ENCODE data around the gene SHISAL2A. TPM values are rescaled to one million over a fixed set of nuclear protein-coding genes. Genes with fewer than 3 reads are reported as not detected.
A peak's percentile ranks its signal among the peaks of the same experiment; 100 is the strongest.

The SHISAL2A gene
- total and polyA plus RNA-seq, 2 of the 13 experiments (the other 11 are each of a cell fraction or from before 2014, with no cell fraction given): not detected

DNA sequence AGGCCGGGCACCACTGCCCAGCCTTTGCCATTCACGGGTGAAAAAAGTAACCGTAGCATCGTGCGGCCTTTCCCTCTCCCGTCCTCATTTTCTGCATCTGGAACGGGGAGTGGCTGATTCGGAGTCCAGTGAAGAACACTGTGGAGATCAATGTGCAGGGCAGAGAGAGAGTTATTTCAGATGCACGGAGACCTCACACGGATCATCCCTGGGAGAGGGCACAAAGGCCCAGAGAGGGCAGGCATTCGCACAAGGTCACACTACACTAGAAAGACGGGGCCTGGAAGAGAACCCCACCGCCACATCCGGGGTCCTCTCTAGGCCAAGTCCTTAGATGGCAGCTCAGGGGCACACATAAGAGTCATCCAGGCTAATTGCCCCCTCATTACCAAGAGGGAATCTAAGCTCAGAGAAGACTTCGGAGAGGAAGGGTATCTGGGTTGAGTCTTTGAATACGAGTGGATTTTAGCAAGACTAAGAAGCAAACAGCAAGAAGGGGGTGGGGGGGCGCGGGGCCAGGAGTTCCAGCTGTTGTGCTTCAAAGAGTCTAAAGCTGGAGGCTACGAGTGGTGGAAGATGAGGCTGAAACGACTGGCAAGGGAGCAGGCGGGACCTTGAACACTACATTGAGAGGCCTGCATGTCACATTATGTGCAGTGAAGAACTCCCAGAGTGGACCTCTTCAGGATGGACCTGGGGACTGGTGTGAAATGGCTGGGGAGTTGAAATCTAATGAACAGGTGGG, 29.9 kb upstream of the SHISAL2A start:
- FAIRE-seq: no peak
- Histone ChIP-seq H3K4me1 (ENCODE audit: insufficient read depth, low read length) (peaks cover 31% of the 10 kb centered on the region), H3K4me3 (replicated peaks in 1 of 3; ENCODE audit: insufficient read depth in 1 of 3, low read depth in 2 of 3, low read length in 3 of 3) (peak overlapping the region; percentile 49 to 69 (median 56); a peak in 5 of 6 replicates), H3K27ac (ENCODE audit: extremely low read length, insufficient read depth, low read length) (no peak overlapping the region), H3K27me3 (ENCODE audit: control insufficient read depth in 1 of 2, insufficient read depth in 2 of 2, low read length in 2 of 2) (no peaks in the 10 kb centered on the region), H4K20me1 (ENCODE audit: insufficient read depth, low read length) (no peaks in the 10 kb centered on the region), H3K4me2 (ENCODE audit: low read depth, low read length) (peak overlapping the region; percentile 87), H3K9me3 (ENCODE audit: low read length) (no peaks in the 10 kb centered on the region), H3K9ac (ENCODE audit: insufficient read depth, low read depth, low read length) (peak overlapping the region; percentile 52), H3K36me3 (replicated peaks in 1 of 2; ENCODE audit: control insufficient read depth in 1 of 2, insufficient read depth in 2 of 2, low read length in 2 of 2) (no peaks in the 10 kb centered on the region), H2AFZ (ENCODE audit: low read length) (no peak overlapping the region), H3K79me2 (ENCODE audit: insufficient read depth, low read length) (no peaks in the 10 kb centered on the region)
- in situ Hi-C loops (cut with HindIII; ENCODE audit: extremely low pct_ligation_motif_present, low pct_unique_long_range_greater_than_20kb) (no loop called here), intact Hi-C loops (cut with micrococcal nuclease; ENCODE audit: unreplicated experiment) (loop anchor here (10.0 kb wide), 1 partner anchor 52 kb away; no protein-coding TSS in a partner anchor)
- TF ChIP-seq ZFX (CRISPR knock-in tag; IDR thresholded peaks at IDR 0.05; ENCODE audit: low read depth) (peak; percentile 5; the same call in 1 of the 2 replicates), WIZ (CRISPR knock-in tag; IDR thresholded peaks at IDR 0.05) (no peak), ZNF768 (CRISPR knock-in tag; IDR thresholded peaks at IDR 0.05) (peak; percentile 83; the same call in 1 of the 2 replicates), ZBTB8A (CRISPR knock-in tag; IDR thresholded peaks at IDR 0.05; ENCODE audit: borderline replicate concordance, low read depth) (no peak)
- no peak for ATAC-seq
- CTCF ChIA-PET (ENCODE audit: low intra/inter-chr PET ratio, low total read pairs): no interaction called here
- POLR2A ChIA-PET: interaction anchor here (1.4 kb wide), 1 partner anchor 100 kb away, joined by 3 read pairs; no protein-coding TSS in a partner anchor
- no TSS peak for BruUV-seq (replicated peaks)
- 64% methylated on average over 21 of the region's 21 CpGs for WGBS (ENCODE audit: low lambda C conversion rate)
- DNase-seq (ENCODE audit: low spot score): no peak

DNA sequence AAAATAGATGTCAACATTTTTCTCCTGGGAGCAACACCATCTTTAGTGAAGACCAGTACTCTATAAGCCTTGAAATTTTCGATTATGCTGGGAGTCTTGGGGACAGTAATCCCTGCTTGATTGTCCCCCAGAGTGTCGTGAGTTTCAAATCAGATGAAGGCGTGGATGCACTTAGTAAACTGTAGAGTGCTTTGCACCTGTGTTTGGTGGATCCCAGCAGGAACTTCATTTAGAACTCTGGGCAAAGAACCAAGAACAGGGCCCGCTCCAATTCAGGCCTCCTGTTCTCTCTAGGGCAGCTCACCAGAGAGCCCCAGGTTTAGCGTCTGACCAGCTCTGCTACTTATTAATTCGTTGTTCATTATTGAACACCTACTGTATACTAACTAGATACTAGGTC, 29.3 kb upstream of the SHISAL2A start:
- WGBS (ENCODE audit: low lambda C conversion rate): 49% methylated on average over 6 of the region's 6 CpGs
- no peaks in the 10 kb centered on the region for H3K9me3 ChIP-seq (ENCODE audit: low read length)
- H3K4me2 ChIP-seq (ENCODE audit: low read depth, low read length): 0 out of 2 replicates have a peak overlapping the region, but pooled peaks have one; percentile 8
- BruUV-seq (replicated peaks): TSS peak; percentile 58
- H3K36me3 ChIP-seq (replicated peaks in 1 of 2; ENCODE audit: control insufficient read depth in 1 of 2, insufficient read depth in 2 of 2, low read length in 2 of 2): no peaks in the 10 kb centered on the region
- no peak for FAIRE-seq
- no peak overlapping the region for H3K27ac ChIP-seq (ENCODE audit: extremely low read length, insufficient read depth, low read length)
- ChIA-PET CTCF (ENCODE audit: low intra/inter-chr PET ratio, low total read pairs) (no interaction called here), POLR2A (interaction anchor here (1.4 kb wide), 1 partner anchor 99 kb away, joined by 3 read pairs; no protein-coding TSS in a partner anchor)
- intact Hi-C loops (cut with micrococcal nuclease; ENCODE audit: unreplicated experiment): loop anchor here (10.0 kb wide), 1 partner anchor 51 kb away; no protein-coding TSS in a partner anchor
- no peaks in the 10 kb centered on the region for H3K79me2 ChIP-seq (ENCODE audit: insufficient read depth, low read length)
- no peak for ATAC-seq
- H3K27me3 ChIP-seq (ENCODE audit: control insufficient read depth in 1 of 2, insufficient read depth in 2 of 2, low read length in 2 of 2): no peaks in the 10 kb centered on the region
- DNase-seq (ENCODE audit: low spot score): no peak
- no peak overlapping the region for H3K4me3 ChIP-seq (replicated peaks in 1 of 3; ENCODE audit: insufficient read depth in 1 of 3, low read depth in 2 of 3, low read length in 3 of 3)
- H3K9ac ChIP-seq (ENCODE audit: insufficient read depth, low read depth, low read length): no peak overlapping the region
- H2AFZ ChIP-seq (ENCODE audit: low read length): no peak overlapping the region
- in situ Hi-C loops (cut with HindIII; ENCODE audit: extremely low pct_ligation_motif_present, low pct_unique_long_range_greater_than_20kb): no loop called here
- H4K20me1 ChIP-seq (ENCODE audit: insufficient read depth, low read length): no peaks in the 10 kb centered on the region
- H3K4me1 ChIP-seq (ENCODE audit: insufficient read depth, low read length): peaks cover 31% of the 10 kb centered on the region
- TF ChIP-seq HNRNPL (IDR thresholded peaks at IDR 0.05; ENCODE audit: low read depth, low read length) (no peak), SKI (IDR thresholded peaks at IDR 0.05; ENCODE audit: partially characterized antibody) (no peak), ZNF776 (CRISPR knock-in tag; IDR thresholded peaks at IDR 0.05) (no peak), NFE2 (CRISPR knock-in tag; IDR thresholded peaks at IDR 0.05) (no peak), CBFB (CRISPR knock-in tag; IDR thresholded peaks at IDR 0.05) (no peak), ZNF644 (CRISPR knock-in tag; IDR thresholded peaks at IDR 0.05; ENCODE audit: low read depth) (no peak), REPIN1 (CRISPR knock-in tag; IDR thresholded peaks at IDR 0.05; ENCODE audit: borderline replicate concordance, low read depth) (no peak), ZMAT3 (CRISPR knock-in tag; conservative IDR thresholded peaks at IDR 0.05) (no peak), ZNF572 (CRISPR knock-in tag; IDR thresholded peaks at IDR 0.05) (no peak)
- TF ChIP-seq, protein P1, sequence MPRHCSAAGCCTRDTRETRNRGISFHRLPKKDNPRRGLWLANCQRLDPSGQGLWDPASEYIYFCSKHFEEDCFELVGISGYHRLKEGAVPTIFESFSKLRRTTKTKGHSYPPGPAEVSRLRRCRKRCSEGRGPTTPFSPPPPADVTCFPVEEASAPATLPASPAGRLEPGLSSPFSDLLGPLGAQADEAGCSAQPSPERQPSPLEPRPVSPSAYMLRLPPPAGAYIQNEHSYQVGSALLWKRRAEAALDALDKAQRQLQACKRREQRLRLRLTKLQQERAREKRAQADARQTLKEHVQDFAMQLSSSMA (CRISPR knock-in tag; IDR thresholded peaks at IDR 0.05): no peak
- TF ChIP-seq, protein P2, sequence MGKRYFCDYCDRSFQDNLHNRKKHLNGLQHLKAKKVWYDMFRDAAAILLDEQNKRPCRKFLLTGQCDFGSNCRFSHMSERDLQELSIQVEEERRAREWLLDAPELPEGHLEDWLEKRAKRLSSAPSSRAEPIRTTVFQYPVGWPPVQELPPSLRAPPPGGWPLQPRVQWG (CRISPR knock-in tag; IDR thresholded peaks at IDR 0.05; ENCODE audit: borderline replicate concordance, low read depth): no peak
- TF ChIP-seq, protein P3, sequence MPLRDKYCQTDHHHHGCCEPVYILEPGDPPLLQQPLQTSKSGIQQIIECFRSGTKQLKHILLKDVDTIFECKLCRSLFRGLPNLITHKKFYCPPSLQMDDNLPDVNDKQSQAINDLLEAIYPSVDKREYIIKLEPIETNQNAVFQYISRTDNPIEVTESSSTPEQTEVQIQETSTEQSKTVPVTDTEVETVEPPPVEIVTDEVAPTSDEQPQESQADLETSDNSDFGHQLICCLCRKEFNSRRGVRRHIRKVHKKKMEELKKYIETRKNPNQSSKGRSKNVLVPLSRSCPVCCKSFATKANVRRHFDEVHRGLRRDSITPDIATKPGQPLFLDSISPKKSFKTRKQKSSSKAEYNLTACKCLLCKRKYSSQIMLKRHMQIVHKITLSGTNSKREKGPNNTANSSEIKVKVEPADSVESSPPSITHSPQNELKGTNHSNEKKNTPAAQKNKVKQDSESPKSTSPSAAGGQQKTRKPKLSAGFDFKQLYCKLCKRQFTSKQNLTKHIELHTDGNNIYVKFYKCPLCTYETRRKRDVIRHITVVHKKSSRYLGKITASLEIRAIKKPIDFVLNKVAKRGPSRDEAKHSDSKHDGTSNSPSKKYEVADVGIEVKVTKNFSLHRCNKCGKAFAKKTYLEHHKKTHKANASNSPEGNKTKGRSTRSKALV (CRISPR knock-in tag; IDR thresholded peaks at IDR 0.05): no peak

Data from HepG2 (cell line).